Amygdala (tissue), 56 donors: ENCODE data around the gene LMTK2.
"Not testable (repeated sequence)": the region's sequence is repeated elsewhere in the genome, so short reads cannot be mapped to it uniquely, and the experiment has no call there.

Source experiments
- DNase-seq, 56 donors: peaks; one replicate each; lab custom pipeline; 2025; lab: John Stamatoyannopoulos, UW

Gene LMTK2

GRCh38 chr7:98214811-98215321 lies 108.2 kb downstream of the LMTK2 start:
- DNase-seq, result no peak

- no peak for DNase-seq
Observed at GRCh38 chr7:98215561-98216495, 109.2 kb downstream of the LMTK2 start.

GRCh38 chr7:98216941-98217622 lies 110.4 kb downstream of the LMTK2 start:
- DNase-seq, result no peak

GRCh38 chr7:98217623-98218582 lies 111.2 kb downstream of the LMTK2 start:
- DNase-seq, result peak in 51 of 56 donors; percentile 6 to 87 (median 53)

GRCh38 chr7:98219382-98219781 lies 112.7 kb downstream of the LMTK2 start:
- DNase-seq, result not testable (repeated sequence)

GRCh38 chr7:98221611-98222532 lies 115.2 kb downstream of the LMTK2 start:
- no peak for DNase-seq

GRCh38 chr7:98222533-98223195 lies 116.0 kb downstream of the LMTK2 start:
- DNase-seq, result no peak

- no peak for DNase-seq
Observed at GRCh38 chr7:98223351-98223897, 116.8 kb downstream of the LMTK2 start.

- DNase-seq, result no peak
Observed at GRCh38 chr7:98223898-98224700, 117.4 kb downstream of the LMTK2 start.

- DNase-seq, result no peak
Observed at GRCh38 chr7:98224701-98225181, 118.1 kb downstream of the LMTK2 start.

GRCh38 chr7:98225913-98226614 lies 119.4 kb downstream of the LMTK2 start:
- DNase-seq, result no peak

- no peak for DNase-seq
Observed at GRCh38 chr7:98227939-98228338, 121.3 kb downstream of the LMTK2 start.

- DNase-seq, result no peak
Observed at GRCh38 chr7:98228801-98229200, 122.1 kb downstream of the LMTK2 start.

GRCh38 chr7:98229441-98229840 lies 122.8 kb downstream of the LMTK2 start:
- DNase-seq, result no peak

GRCh38 chr7:98229991-98230745 lies 123.5 kb downstream of the LMTK2 start:
- no peak for DNase-seq
